Cardiac fibroblast (primary cell): ENCODE data around the gene RPL21.

Source experiments
- DNase-seq, 2 donors: peaks; one replicate each; pipeline versions ENCODE4 v3.0.0 to v3.0.0-alpha.2; 2010; ENCODE audit warnings: low read depth in 2 of 2
- H3K4me3 ChIP-seq, 2 donors: replicated peaks in 1 of 2; 1 replicate in 1 of 2; 2 replicates in 1 of 2; pipeline ENCODE4 v1.5.1; 2011; ENCODE audit warnings: low read depth in 2 of 2, low read length in 2 of 2, mild to moderate bottlenecking in 2 of 2, moderate library complexity in 1 of 2
- TF ChIP-seq, protein P1 (sequence below): IDR thresholded peaks from one replicate; pipeline ENCODE4 v1.5.1; 2011; ENCODE audit warnings: low read depth, mild to moderate bottlenecking, low read length, inconsistent platforms

The RPL21 gene

DNA sequence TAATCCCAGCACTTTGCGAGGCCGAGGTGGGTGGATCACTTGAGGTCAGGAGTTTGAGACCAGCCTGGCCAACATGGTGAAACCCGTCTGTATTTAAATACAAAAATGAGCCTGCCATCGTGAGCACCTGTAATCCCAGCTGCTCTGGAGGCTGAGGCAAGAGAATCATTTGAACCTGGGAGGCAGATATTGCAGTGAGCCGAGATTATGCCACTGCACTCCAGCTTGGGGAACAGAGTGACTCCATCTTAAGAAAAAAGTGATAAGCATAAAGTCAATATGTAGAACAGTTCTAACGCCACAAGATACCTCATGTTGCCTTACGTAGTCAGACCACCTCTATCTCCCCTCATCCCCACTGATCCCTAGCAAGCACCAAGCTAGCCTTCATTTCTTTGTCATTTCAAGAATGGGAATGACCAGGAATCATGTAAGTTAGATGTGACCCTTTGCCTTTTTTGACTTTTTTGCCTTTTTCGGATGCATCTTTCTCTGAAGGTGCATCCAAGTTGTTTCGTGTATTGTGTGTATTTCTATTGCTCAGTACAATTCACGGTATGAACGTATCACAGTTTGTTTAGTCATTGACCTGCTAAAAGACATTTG, 6.4 kb downstream of the RPL21 start:
- no peak for DNase-seq
- no peak overlapping the region for H3K4me3 ChIP-seq
- TF ChIP-seq, protein P1, sequence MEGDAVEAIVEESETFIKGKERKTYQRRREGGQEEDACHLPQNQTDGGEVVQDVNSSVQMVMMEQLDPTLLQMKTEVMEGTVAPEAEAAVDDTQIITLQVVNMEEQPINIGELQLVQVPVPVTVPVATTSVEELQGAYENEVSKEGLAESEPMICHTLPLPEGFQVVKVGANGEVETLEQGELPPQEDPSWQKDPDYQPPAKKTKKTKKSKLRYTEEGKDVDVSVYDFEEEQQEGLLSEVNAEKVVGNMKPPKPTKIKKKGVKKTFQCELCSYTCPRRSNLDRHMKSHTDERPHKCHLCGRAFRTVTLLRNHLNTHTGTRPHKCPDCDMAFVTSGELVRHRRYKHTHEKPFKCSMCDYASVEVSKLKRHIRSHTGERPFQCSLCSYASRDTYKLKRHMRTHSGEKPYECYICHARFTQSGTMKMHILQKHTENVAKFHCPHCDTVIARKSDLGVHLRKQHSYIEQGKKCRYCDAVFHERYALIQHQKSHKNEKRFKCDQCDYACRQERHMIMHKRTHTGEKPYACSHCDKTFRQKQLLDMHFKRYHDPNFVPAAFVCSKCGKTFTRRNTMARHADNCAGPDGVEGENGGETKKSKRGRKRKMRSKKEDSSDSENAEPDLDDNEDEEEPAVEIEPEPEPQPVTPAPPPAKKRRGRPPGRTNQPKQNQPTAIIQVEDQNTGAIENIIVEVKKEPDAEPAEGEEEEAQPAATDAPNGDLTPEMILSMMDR: no peak

GRCh38 chr13:27258637-27259386, 7.5 kb downstream of the RPL21 start:
- no peak overlapping the region for H3K4me3 ChIP-seq

GRCh38 chr13:27259831-27260230, 8.5 kb downstream of the RPL21 start:
- DNase-seq: peak in 1 of 2 donors; percentile 19
- TF ChIP-seq, protein P1: no peak
- H3K4me3 ChIP-seq: no peak overlapping the region

More at GRCh38 chr13:27258637-27259386, 7.5 kb downstream of the RPL21 start:
- TF ChIP-seq, protein P1: no peak
- DNase-seq: no peak

- TF ChIP-seq, protein P1: no peak
- DNase-seq: no peak
- H3K4me3 ChIP-seq: no peak overlapping the region
Observed at GRCh38 chr13:27261396-27261795, 10.0 kb downstream of the RPL21 start.

DNA sequence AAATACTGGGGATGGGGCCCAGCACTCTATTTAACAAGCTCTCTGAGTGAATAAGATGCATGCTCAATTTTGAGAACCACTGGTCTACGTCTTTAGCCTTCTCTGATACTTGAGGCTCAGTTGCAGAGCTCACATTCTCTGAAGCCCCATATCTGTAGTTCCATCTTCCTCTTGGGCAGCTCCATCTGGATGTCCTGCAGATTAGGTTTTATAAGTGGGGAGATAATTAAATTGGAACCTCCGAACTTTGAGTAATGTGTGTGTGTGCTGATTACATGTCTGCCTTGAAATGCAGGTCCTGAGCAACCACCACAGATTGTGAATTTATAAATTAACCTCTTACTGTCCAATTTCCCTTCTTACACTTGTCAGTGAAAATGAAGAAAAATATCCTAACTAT, 12.1 kb downstream of the RPL21 start:
- TF ChIP-seq, protein P1: no peak
- no peak for DNase-seq
- H3K4me3 ChIP-seq: no peak overlapping the region

DNA sequence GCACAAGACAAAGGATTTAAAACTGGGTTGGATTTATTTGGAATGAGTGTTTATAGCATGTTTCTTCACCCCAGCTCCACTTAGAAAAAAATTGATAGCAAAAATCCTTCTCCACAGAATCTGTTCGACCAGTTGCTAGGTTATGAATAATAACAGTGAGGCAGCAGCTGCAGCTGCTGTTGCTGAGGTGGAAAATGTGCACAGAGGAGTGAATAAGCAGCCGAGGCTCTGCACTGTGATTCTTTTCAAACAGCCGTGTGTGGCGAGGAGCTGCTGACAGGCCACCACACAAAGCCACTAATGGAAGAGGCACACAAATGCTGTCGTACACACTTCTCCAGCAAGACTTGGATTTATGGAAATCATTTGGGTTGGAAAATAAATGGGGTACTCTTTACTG, 12.8 kb downstream of the RPL21 start:
- DNase-seq: peak; percentile 72 to 73
- TF ChIP-seq, protein P1: no peak
- H3K4me3 ChIP-seq: no peak overlapping the region
